IPS-18c (cell line): ENCODE results near the gene GMDS.
A peak's percentile ranks its signal among the peaks of the same experiment; 100 is the strongest.

Source experiments
- H3K4me3 ChIP-seq: 2 replicates; pipeline ENCODE4 v1.7.0; 2013; ENCODE audit warnings: low read depth, mild to moderate bottlenecking, low read length, moderate library complexity; ENCODE audit not compliant: insufficient read depth
- H3K9me3 ChIP-seq: one replicate; pipeline ENCODE4 v1.6.1; 2013; ENCODE audit warnings: mild to moderate bottlenecking, low read length, moderate library complexity; ENCODE audit not compliant: control insufficient read depth, insufficient read depth

GMDS gene

DNA sequence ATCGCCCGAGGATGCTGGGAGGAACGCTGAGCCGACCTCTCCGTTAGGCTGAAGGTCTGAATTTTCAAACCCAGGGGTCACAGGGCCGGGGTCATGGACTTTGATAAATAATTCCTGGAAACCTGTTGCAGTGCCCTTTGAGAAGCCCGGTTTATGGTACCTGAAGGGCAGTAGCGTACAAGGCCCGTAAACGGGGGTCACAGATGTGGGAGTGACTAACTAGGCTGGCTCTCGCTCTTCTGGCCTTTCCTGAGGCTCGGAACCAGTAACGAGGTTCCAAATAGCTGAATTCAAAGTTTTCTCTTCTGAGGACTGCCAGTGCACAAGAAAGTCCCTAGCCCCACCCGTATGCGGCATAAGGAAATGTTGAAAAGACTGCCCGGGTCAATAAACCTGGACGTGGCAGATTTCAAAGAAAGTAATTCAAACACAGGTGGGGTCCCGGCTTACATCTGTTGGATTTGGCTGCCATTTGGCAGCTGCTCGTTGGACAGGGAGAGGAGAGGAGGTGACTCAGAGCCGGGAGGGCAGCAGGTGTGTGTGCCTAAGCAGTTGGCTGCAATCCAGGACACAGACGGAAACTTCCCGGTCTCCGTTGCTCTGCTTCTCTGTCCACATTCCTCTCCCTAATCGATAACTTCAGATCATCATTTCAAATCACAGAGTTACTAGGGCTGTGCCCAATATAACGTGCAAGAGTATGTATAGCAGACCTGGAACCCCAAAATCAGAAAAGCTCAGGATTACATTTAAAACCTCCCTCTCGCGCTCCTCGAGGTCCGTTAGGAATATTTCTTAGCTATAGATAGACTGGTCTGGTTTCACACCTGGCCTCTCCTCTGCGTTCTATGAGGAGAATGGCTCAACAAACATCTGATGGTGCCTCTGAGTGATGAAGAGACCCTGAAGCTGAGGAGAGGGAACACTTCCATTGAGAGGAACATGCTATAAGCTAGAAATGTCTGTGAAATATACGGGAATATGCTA lies 765 bp upstream of the GMDS start:
- Histone ChIP-seq H3K4me3 (peak overlapping the region; percentile 92), H3K9me3 (no peaks in the 10 kb centered on the region)

DNA sequence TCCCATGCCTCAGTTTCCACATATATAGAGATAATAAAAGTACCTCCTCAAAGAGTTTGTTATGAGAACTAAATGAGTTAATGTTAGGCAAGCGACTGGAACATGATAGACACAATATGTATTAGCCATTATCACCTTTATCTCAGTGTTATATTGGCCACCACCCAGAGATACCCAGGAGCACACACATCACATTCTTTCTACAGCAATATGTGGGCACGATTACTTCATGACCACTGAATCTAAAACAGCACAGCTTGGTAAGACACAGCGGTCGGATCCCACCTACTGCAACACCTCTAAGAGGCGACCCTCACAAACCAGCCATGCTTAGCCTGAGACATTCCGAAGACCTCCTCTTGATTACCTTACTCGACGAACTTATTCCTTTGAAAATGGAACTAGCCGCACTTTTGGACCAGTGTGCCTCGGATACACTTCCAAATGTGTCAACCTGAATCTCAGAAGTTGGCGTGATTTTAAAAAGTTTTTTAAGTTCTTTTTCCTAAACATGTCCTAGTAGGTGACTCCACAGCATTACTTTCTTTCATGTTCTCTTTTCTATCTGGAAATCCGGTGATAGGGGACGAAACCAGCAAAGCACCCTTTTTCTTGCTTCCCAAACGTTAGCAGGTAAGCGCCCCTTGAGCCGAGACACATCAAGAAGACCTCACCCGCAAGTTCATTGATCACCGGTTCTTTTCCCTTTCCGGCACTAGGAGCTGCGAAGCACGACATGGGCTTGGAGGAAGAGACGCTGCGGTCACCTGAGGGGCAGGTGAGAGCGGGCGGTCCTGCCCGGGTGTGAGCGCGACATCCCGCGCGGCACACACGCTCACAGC lies 923 bp downstream of the GMDS start:
- Histone ChIP-seq H3K4me3 (peak overlapping the region; percentile 92), H3K9me3 (no peaks in the 10 kb centered on the region)

DNA sequence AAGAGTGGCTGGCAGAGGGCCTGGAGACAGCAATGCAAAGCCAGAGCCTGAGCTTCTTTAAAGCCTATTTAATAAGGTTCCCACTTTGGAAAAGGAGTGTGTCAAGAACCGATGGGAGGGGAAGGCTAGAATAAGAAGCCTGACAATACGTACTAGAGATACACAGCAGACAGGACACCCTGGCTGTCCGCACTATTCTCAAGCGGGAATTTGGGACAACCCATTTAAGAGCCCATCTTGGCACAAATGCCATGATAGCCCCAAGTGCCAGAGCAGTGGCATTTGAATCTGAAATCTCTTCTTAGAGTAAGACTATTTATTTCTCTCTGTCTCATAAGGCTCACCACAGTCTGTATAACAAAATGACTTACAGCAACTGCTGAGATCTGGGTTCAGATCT lies 3.1 kb downstream of the GMDS start:
- Histone ChIP-seq H3K9me3 (no peaks in the 10 kb centered on the region), H3K4me3 (no peak overlapping the region)

DNA sequence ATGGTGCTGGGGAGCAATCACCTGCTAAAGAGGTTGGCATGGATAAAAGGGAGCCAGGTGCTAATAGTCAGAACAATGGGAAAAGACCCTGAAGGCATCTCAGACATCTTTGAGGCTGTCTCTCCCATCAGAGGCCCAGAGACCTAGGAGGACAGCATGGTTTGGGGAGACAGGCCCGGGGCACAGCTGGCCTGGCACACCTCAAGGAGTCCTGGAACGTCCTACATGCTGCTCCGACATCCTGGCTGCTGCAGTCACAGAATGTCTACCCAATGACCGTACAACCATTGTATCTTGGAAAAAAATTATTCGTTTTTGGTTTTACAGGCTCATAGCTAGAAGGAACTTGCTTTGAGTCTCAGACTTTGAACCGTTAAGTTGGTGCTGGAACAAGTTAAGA lies 4.4 kb downstream of the GMDS start:
- H3K4me3 ChIP-seq = no peak overlapping the region
- no peaks in the 10 kb centered on the region for H3K9me3 ChIP-seq

DNA sequence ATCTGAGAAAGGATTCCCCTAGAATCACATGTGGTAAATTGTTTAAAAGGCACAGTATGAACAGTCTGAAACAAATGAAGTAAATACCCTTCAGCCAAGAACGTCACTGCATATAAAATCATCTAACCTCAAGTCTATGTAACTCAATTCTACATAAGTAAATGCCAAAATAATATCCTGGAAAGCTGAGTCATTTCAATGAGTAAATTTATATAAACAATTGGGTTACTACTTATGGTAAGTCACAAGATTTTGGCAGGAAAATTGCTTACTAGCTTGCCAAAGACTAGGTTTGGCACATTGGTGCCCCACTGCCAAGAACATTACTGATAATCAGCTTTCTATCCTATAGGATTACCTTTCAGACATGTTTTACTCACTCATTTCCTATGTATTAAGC lies 8.4 kb downstream of the GMDS start:
- H3K9me3 ChIP-seq = no peaks in the 10 kb centered on the region
- no peak overlapping the region for H3K4me3 ChIP-seq

DNA sequence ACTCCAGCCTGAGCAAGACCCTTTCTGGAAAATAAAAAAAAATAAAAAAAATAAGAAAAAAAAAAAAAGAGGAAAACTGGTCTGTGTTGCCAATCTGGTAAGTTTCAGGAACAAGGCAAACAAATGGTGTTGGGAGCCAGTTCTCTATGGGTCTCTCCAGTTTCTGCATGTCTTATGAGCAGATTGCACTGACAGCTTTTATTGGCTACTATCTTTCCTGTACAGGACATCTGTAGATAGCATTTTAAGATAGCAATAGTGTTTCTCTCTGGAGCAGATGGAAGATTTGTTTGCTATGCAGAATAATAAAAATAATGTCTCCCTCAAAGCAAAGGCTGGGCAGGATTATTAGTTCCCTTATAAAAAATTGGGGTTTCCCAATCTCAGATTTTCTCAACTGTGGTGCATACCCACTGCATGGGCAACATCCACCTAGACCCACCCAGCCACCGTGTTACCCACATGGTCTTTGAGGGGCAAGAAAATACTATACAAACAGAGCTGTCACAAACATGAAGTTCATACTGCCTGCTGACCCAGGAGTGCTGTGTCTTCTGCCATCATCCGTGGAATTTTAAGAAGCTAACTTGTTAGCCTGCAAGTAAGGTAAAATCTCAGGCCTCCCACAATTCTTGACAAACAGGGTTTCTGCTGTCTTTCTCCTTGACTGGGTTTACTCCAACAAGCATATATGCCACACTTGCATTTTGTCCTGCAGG lies 9.5 kb downstream of the GMDS start:
- Histone ChIP-seq H3K4me3 (no peak overlapping the region), H3K9me3 (no peaks in the 10 kb centered on the region)

DNA sequence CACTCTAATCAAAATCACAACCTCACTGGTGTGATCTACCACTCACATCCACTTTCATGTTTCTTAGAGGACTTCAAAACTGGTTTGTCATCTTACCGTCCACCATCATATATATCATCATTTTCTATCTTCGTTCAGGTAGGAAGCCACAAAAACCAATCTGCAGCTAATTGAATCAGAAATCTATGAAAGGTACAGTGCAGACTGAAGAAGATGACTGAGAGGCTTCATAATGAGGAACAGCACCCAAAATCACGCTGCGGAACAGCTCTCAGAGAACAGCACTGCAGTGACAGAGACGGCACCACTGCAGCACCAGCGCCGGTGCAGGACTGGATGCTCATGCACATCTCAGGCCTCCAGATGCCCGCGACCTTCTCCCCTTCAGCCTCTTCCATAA lies 13.0 kb downstream of the GMDS start:
- no peak overlapping the region for H3K4me3 ChIP-seq
- no peaks in the 10 kb centered on the region for H3K9me3 ChIP-seq

DNA sequence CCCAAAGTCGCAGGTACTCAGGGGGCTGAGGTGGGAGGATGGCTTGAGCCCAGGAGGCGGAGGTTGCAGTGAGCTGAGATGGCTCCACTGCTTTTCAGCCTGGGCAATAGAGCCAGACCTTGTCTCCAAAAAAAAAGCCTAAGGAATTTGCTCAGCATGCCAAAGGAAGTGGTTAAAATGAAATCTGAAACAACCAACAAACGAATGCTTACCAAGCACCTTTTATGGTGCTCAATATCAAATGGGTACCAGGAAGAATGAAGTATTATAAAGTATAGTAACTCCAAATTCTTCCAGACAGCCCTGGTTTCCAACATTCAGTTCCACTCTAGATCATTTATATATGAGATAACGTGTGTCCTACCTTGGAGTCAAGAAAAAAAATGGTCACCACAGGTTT lies 14.0 kb downstream of the GMDS start:
- no peaks in the 10 kb centered on the region for H3K9me3 ChIP-seq
- H3K4me3 ChIP-seq = no peak overlapping the region

DNA sequence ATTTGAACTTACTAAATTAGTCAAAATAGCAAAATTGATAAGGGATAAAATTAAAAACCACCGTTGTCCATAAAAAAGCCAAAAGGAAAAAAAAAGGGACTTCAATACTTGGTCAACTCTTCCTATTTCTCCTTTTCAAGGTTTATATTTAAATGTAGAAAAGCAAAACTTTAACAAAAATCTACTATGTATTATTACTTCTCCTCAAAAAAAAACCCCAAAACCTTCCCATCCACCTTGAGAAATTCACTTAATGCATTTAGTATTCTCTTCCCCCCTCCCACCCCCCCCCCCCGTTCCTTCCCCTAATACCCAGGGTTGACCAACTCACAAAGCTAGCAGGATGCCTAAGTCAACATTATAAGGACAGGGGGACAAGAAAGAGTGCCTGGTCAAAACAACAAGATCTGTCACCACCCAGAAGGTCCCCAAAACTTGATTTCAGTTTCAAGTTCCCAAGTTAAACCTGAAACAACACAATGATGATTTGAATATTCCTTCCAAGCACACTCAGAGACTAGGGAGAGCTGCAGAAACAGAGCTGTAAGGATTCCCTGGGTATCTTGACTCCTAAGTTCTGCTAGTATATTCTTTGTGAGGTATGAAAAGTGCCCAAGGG lies 14.6 kb downstream of the GMDS start:
- Histone ChIP-seq H3K9me3 (no peaks in the 10 kb centered on the region), H3K4me3 (no peak overlapping the region)

DNA sequence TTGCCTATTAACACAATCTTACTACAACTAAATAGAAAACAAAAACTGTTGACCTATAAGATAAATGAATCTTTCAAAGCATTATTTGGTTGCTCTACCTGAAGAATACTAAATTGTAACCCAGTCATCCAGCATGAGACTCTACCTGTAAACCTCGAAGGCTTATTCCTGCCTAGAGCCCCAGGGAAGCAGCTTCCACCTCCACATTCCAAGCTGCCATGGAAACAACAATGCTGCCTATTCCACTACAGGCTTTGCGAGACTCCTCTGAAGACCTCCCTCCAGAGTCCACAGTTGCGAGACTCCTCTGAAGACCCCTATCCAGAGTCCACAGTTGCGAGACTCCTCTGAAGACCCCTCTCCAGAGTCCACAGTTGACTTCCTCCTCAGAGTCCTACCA lies 15.7 kb downstream of the GMDS start:
- Histone ChIP-seq H3K4me3 (no peak overlapping the region), H3K9me3 (no peaks in the 10 kb centered on the region)

DNA sequence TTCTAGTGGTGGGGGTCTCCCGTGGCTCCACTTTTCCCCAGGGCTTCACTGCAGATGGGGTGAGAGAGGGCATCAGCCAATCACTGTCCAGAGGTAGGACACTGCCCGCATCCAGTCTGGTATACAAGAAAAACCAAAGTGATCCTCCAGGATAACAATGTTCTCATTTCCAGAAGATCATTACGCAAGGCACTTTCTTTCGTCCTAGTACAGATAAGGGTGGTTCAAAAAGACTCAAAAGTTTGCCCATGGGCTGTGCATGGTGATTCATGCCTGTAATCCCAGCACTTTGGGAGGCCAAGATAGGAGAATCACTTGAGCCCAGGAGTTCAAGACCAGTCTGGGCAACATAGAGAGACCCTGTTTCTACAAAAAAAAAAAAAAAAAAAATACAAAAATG lies 16.4 kb downstream of the GMDS start:
- no peak overlapping the region for H3K4me3 ChIP-seq
- no peaks in the 10 kb centered on the region for H3K9me3 ChIP-seq

DNA sequence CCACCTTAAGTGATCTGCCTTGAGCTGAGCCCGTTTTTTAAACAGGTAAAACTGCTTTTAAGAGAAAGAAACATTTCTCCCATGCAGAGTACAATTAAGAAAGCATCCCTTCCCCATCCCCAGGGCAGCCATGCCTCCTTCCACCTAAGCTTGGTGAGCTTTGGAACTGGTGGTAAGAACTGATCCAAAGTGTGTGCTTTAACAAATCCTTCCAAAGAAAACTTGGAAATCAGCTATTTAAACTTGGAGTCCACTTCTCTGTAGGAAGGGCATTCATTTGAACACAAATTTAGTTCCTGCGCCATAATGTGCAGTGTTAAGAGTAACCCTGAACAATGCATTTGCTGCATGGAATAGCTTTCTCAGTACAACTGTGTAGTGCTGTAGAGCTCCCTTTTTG lies 17.0 kb downstream of the GMDS start:
- Histone ChIP-seq H3K9me3 (no peaks in the 10 kb centered on the region), H3K4me3 (no peak overlapping the region)

DNA sequence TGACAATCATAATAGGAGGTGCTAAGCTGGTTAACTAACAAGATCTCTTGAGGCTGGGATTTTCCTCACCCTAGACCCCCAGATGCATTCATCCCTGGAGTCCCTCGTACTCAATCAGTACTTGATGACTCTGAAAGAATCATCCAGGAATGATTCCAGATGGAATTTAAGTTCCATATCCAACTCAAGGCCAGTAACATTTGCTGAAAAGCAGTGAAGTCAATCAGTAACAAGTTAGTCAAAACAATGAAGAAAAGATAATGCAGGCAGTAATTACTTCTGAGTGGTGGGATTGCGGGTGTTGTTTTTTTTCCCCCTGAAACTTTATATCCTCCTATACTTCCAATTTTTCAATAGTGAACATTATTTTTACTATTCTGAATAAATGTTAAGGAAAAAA lies 18.6 kb downstream of the GMDS start:
- no peak overlapping the region for H3K4me3 ChIP-seq
- H3K9me3 ChIP-seq = no peaks in the 10 kb centered on the region

DNA sequence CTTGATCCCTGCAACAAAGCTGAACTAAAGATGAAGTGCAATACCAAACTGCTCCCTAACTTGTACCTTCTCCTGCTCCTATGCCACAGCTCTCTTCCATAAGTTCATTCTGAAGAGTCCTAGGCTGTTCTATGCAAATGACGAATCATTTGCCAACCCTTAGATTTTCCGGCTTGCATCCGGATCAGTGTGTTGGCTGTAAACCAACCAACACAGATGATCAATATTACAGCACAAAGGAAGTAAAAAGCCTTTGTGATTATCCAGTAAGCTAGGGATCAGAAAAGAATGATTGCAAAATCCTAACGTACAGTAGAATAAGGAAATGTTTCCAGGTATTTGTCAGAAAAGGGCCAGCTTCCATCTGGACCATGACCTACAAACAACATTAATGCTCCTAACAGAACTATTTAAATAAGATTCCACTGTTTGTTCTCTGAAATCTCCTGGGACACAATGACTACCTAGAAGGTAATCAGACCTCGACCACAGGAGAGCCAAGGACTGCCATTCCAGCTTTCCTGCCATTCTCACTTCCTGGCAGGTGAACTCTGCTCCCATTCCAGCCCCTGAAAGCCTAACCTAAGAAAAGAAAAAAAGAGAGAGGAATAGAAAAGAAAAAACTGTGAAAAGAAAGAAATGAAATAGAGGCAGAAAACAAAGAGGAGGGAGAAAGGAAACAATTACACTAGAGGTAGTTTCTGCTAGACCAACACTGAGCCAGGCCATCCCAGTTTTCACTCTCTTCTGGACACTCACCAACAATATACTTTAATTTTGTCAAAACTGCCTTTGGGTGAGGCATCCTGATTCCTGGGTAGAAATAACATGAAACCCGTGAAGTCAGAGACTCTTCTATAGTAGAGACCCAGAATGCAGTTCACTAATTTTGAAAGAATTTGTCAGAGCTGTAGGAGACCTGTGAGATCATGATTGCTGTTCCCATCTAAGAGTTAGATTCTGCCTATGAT lies 19.7 kb downstream of the GMDS start:
- no peak overlapping the region for H3K4me3 ChIP-seq
- no peaks in the 10 kb centered on the region for H3K9me3 ChIP-seq

DNA sequence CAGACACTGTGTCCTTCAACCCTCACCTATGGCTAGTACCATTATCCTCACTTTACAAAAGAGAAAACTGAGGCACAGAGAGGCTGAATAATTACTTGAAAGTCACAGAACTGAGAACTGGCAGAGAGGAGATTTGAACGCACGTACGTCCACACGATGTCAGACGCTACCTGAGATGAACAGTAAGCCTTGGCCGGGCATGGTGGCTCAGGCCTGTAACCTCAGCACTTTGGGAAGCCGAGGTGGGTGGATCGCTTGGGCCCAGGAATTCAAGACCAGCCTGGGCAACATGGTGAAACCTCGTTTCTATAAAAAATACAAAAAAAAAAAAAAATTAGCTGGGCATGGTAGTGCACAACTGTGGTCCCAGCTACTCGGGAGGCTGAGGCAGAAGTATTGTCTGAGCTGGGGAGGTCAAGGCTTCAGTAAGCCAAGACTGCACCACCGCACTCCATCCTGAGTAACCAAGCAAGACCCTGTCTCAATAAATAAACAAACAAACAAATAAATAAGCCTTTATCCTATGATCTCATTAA lies 20.5 kb downstream of the GMDS start:
- no peak overlapping the region for H3K4me3 ChIP-seq

DNA sequence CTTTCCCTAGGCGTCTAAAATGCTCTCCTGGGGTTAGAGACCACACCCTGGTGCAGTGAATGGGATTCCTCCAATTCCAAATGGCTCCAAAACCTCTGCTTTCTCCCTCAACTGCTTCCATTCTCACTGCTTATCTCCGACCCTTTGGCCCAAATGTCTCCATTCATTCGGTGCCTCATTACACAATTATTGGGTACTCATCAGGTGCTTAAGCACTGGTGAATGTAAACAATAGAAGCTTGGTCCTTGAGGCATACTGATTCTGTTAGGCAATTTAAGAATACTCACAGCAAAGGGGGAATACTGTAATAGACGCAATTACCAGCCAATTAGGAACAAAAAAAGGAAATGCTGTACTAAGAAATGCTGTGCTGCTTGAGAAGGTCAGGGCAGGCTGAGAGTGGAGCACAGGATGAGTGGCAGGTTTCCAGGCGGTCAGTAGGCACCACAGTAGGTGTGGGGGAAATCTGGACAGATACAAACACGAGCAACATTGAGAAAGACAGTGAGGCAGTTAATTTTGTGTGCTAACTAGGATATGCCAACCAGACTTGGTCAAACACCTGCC lies 23.0 kb downstream of the GMDS start:
- Histone ChIP-seq H3K9me3 (no peaks in the 10 kb centered on the region), H3K4me3 (0 out of 2 replicates have a peak overlapping the region, but pooled peaks have one; percentile 17)

More for the DNA sequence above, 20.5 kb downstream of the GMDS start:
- H3K9me3 ChIP-seq = no peaks in the 10 kb centered on the region
